K562 (cell line): Measurements from ENCODE around the gene MAST1. TPM values are rescaled to one million over a fixed set of nuclear protein-coding genes. Genes with fewer than 3 reads are reported as not detected.

Experiments used
- CREB1 ChIP-seq, 2 experiments: sonication (generic) in 1 of 2; formaldehyde crosslinking in 1 of 2; IDR thresholded peaks; 2 replicates each; pipeline versions ENCODE4 v1.6.1 to v1.8.0; 2012 to 2022; ENCODE audit warnings: inconsistent platforms in 1 of 2, mild to moderate bottlenecking in 1 of 2, missing genetic modification reagents in 1 of 2, moderate library complexity in 1 of 2
- CXXC5 ChIP-seq: fragments of 250-450 bp; sonication (Bioruptor Pico); IDR thresholded peaks from 2 replicates; pipeline ENCODE4 v1.8.0; 2022; ENCODE audit warnings: inconsistent platforms, mild to moderate bottlenecking, moderate library complexity
- EWSR1 ChIP-seq: fragments of 450-650 bp; IDR thresholded peaks from 2 replicates; pipeline ENCODE4 v1.6.1; 2018; ENCODE audit warnings: borderline replicate concordance, mild to moderate bottlenecking, low read depth, moderate library complexity; ENCODE audit not compliant: partially characterized antibody
- GABPA ChIP-seq: fragments of 200-800 bp; sonication (Bioruptor generic); conservative IDR thresholded peaks from 2 replicates; pipeline ENCODE4 v1.6.1; 2016; ENCODE audit warnings: low read depth, missing genetic modification characterization, missing compliant biosample characterization
- GTF2E2 ChIP-seq: fragments of 200-800 bp; sonication (Bioruptor generic); IDR thresholded peaks from 2 replicates; pipeline ENCODE4 v1.6.1; 2016; ENCODE audit warnings: missing genetic modification characterization, missing compliant biosample characterization
- HMGN3 ChIP-seq: IDR thresholded peaks from 2 replicates; pipeline ENCODE4 v1.6.1; 2011; ENCODE audit warnings: borderline replicate concordance, low read depth, mild to moderate bottlenecking, mixed read lengths, low read length; ENCODE audit not compliant: insufficient read length; ENCODE audit errors: extremely low read depth
- HSF4 ChIP-seq: fragments of 250-450 bp; sonication (Bioruptor Pico); IDR thresholded peaks from 2 replicates; pipeline ENCODE4 v2.1.2; 2022; ENCODE audit warnings: mild to moderate bottlenecking, moderate library complexity, borderline replicate concordance
- ILF3 ChIP-seq: fragments of 450-650 bp; IDR thresholded peaks from 2 replicates; pipeline ENCODE4 v1.6.1; 2018; ENCODE audit warnings: antibody characterized with exemption, mild to moderate bottlenecking, moderate library complexity, borderline replicate concordance
- LARP7 ChIP-seq: fragments of 450-650 bp; IDR thresholded peaks from 2 replicates; pipeline ENCODE4 v1.6.1; 2016
- MCM5 ChIP-seq: fragments of 450-650 bp; IDR thresholded peaks from 2 replicates; pipeline ENCODE4 v1.6.1; 2016; ENCODE audit warnings: low read depth
- RBM22 ChIP-seq: fragments of 200-400 bp; formaldehyde crosslinking; IDR thresholded peaks from 2 replicates; pipeline ENCODE4 v1.6.1; 2018; ENCODE audit warnings: low read length, low read depth; ENCODE audit not compliant: poor library complexity, severe bottlenecking
- TRIM28 ChIP-seq: fragments of 450-650 bp; IDR thresholded peaks from 2 replicates; pipeline ENCODE4 v1.6.1; 2017
- ZBTB12 ChIP-seq: fragments of 250-450 bp; sonication (Bioruptor Pico); IDR thresholded peaks from 2 replicates; pipeline ENCODE4 v1.4.0; 2020
- ZNF146 ChIP-seq: IDR thresholded peaks from one replicate; pipeline ENCODE4 v1.6.1; 2018; ENCODE audit warnings: missing compliant biosample characterization; ENCODE audit not compliant: unreplicated experiment
- ZNF766 ChIP-seq: fragments of 200-800 bp; sonication (Bioruptor generic); conservative IDR thresholded peaks from 2 replicates; pipeline ENCODE4 v1.6.1; 2016; ENCODE audit warnings: missing genetic modification characterization, missing compliant biosample characterization
- ZZZ3 ChIP-seq: fragments of 450-650 bp; IDR thresholded peaks from 2 replicates; pipeline ENCODE4 v1.6.1; 2016; ENCODE audit warnings: antibody characterized with exemption, mild to moderate bottlenecking, moderate library complexity
- polyA plus RNA-seq, 8 experiments: library from polyadenylated mRNA; depleted of rRNA in 4 of 8; stranded (reverse) in 5 of 8; unstranded in 3 of 8; fragments of >200 nt; fragmentation: Nextera tagmentation in 2 of 8; fragmentation: Illumina TruSeq in 1 of 8; extraction: Ambion mirVana in 2 of 8; extraction: Trizol in 1 of 8; gene quantifications; 2 replicates each; pipeline versions ENCODE4 v1.2.1 to v1.2.3, GENCODE V29; 2011 to 2014; ENCODE audit warnings: inconsistent platforms in 1 of 8, missing spikeins in 1 of 8
- total RNA-seq, 7 experiments: library from RNA; depleted of rRNA in 6 of 7; stranded (reverse); fragments of >200 nt in 6 of 7; fragmentation: Illumina TruSeq in 2 of 7; extraction: Trizol in 2 of 7; gene quantifications; 2 replicates each; pipeline versions ENCODE4 v1.2.1 to v1.2.3, GENCODE V29; 2011 to 2021; ENCODE audit warnings: low replicate concordance in 1 of 7
- TF ChIP-seq, protein P1 (sequence below): fragments of 450-650 bp; formaldehyde crosslinking; IDR thresholded peaks from 2 replicates; pipeline ENCODE4 v1.4.0; 2020; ENCODE audit warnings: mild to moderate bottlenecking, moderate library complexity
- TF ChIP-seq, protein P2 (sequence below): fragments of 200-800 bp; sonication (Bioruptor generic); IDR thresholded peaks from 2 replicates; pipeline ENCODE4 v1.6.1; 2017; ENCODE audit warnings: missing genetic modification characterization, missing compliant biosample characterization
- TF ChIP-seq, protein P3 (sequence below): fragments of 250-450 bp; sonication (Bioruptor Pico); IDR thresholded peaks from 2 replicates; pipeline ENCODE4 v1.5.0; 2021; ENCODE audit warnings: mild to moderate bottlenecking, borderline replicate concordance

MAST1 gene
- total and polyA plus RNA-seq, 9 of the 15 experiments (the other 6 are each of a cell fraction or from before 2014, with no cell fraction given) = 0.48 to 10.3 (median 3.9) TPM

GRCh38 chr19:12789904-12790619 is 48.3 kb upstream of the MAST1 start (continued):
- peak; percentile 88 for TF ChIP-seq GABPA
- TF ChIP-seq, protein P1, sequence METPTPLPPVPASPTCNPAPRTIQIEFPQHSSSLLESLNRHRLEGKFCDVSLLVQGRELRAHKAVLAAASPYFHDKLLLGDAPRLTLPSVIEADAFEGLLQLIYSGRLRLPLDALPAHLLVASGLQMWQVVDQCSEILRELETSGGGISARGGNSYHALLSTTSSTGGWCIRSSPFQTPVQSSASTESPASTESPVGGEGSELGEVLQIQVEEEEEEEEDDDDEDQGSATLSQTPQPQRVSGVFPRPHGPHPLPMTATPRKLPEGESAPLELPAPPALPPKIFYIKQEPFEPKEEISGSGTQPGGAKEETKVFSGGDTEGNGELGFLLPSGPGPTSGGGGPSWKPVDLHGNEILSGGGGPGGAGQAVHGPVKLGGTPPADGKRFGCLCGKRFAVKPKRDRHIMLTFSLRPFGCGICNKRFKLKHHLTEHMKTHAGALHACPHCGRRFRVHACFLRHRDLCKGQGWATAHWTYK (CRISPR knock-in tag) = no peak
- TF ChIP-seq, protein P2, sequence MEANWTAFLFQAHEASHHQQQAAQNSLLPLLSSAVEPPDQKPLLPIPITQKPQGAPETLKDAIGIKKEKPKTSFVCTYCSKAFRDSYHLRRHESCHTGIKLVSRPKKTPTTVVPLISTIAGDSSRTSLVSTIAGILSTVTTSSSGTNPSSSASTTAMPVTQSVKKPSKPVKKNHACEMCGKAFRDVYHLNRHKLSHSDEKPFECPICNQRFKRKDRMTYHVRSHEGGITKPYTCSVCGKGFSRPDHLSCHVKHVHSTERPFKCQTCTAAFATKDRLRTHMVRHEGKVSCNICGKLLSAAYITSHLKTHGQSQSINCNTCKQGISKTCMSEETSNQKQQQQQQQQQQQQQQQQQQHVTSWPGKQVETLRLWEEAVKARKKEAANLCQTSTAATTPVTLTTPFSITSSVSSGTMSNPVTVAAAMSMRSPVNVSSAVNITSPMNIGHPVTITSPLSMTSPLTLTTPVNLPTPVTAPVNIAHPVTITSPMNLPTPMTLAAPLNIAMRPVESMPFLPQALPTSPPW (CRISPR knock-in tag) = peak; percentile 91
- no peak for TF ChIP-seq ZNF766 (CRISPR knock-in tag)
- TF ChIP-seq EWSR1 = no peak
- no peak for TF ChIP-seq CREB1 (IDR thresholded peaks at IDR 0.05)
- TF ChIP-seq CREB1 (CRISPR knock-in tag; IDR thresholded peaks at IDR 0.05) = peak; percentile 68
- TF ChIP-seq ZBTB12 (CRISPR knock-in tag) = no peak; the same call in 1 of the 2 replicates
- peak; percentile 96 for TF ChIP-seq CXXC5
- no peak for TF ChIP-seq ZNF146
- no peak for TF ChIP-seq HSF4 (CRISPR knock-in tag)
- TF ChIP-seq GTF2E2 (tag) = no peak
- no peak for TF ChIP-seq TRIM28
- TF ChIP-seq, protein P3, sequence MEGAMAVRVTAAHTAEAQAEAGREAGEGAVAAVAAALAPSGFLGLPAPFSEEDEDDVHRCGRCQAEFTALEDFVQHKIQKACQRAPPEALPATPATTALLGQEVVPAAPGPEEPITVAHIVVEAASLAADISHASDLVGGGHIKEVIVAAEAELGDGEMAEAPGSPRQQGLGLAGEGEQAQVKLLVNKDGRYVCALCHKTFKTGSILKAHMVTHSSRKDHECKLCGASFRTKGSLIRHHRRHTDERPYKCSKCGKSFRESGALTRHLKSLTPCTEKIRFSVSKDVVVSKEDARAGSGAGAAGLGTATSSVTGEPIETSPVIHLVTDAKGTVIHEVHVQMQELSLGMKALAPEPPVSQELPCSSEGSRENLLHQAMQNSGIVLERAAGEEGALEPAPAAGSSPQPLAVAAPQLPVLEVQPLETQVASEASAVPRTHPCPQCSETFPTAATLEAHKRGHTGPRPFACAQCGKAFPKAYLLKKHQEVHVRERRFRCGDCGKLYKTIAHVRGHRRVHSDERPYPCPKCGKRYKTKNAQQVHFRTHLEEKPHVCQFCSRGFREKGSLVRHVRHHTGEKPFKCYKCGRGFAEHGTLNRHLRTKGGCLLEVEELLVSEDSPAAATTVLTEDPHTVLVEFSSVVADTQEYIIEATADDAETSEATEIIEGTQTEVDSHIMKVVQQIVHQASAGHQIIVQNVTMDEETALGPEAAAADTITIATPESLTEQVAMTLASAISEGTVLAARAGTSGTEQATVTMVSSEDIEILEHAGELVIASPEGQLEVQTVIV (CRISPR knock-in tag) = no peak
- TF ChIP-seq RBM22 = peak; percentile 98
- no peak for TF ChIP-seq MCM5
- TF ChIP-seq ILF3 = no peak
- no peak for TF ChIP-seq LARP7
- peak; percentile 96 for TF ChIP-seq HMGN3
- TF ChIP-seq ZZZ3 = no peak
